Dermis microvascular lymphatic vessel endothelial cell (primary cell): Measurements from ENCODE around the gene ZNF436. TPM values are rescaled to one million over a fixed set of nuclear protein-coding genes. Genes with fewer than 3 reads are reported as not detected.
"Not testable (repeated sequence)": the region's sequence is repeated elsewhere in the genome, so short reads cannot be mapped to it uniquely, and the experiment has no call there.

Experiments
- DNase-seq, 2 donors: peaks; one replicate each; pipeline versions ENCODE4 v3.0.0 to v3.0.0-alpha.2; 2010; ENCODE audit warnings: low read depth in 2 of 2
- total RNA-seq: library from RNA; depleted of rRNA; stranded (reverse); fragments of >200 nt; gene quantifications from 2 replicates; pipeline ENCODE4 v1.2.1, GENCODE V29; 2014

Gene ZNF436
- total RNA-seq, 1 donor from 2014 or later: 16.8 TPM

GRCh38 chr1:23322770-23323169 lies 46.9 kb downstream of the ZNF436 start:
- DNase-seq: no peak

- not testable (repeated sequence) for DNase-seq
Measured at GRCh38 chr1:23310280-23310679, 59.4 kb downstream of the ZNF436 start.

Other genes with a start within 250 kb of the ZNF436 start
- 29.1 and 33.6 TPM in 2 replicates for gene LUZP1, start 201.0 kb downstream of the ZNF436 start, total RNA-seq
- 0.13 TPM in 2 replicates for gene HTR1D, start 152.3 kb downstream of the ZNF436 start, total RNA-seq
- gene HNRNPR, start 25.6 kb downstream of the ZNF436 start, total RNA-seq: 64.0 and 69.2 TPM in 2 replicates
- 0.13 and 0.51 TPM in 2 replicates for gene TCEA3, start 54.9 kb upstream of the ZNF436 start, total RNA-seq
- 3.6 and 10.4 TPM in 2 replicates for gene ASAP3, start 114.3 kb upstream of the ZNF436 start, total RNA-seq
- 1.4 and 1.9 TPM in 2 replicates for gene E2F2, start 161.4 kb upstream of the ZNF436 start, total RNA-seq
- gene ID3, start 189.7 kb upstream of the ZNF436 start, total RNA-seq: 478 and 570 TPM in 2 replicates